Measurements from ENCODE around the gene NAV2. TPM values are rescaled to one million over a fixed set of nuclear protein-coding genes. Genes with fewer than 3 reads are reported as not detected.

The NAV2 gene
- total RNA-seq, 2 experiments from 2014 or later = 0.23 to 0.71 TPM

- Mint-ChIP-seq H3K4me3 (no peak overlapping the region), H3K27me3 (ENCODE audit: low read depth) (peaks cover 2% of the 10 kb centered on the region), H3K36me3 (ENCODE audit: low read depth) (no peaks in the 10 kb centered on the region), H3K9me3 (ENCODE audit: insufficient read depth) (no peaks in the 10 kb centered on the region), H3K27ac (no peak overlapping the region), H3K4me1 (ENCODE audit: low read depth) (no peaks in the 10 kb centered on the region)
- ChIA-PET CTCF (no interaction called here), POLR2A (interaction anchor here (0.8 kb wide), 1 partner anchor 1655 kb away, joined by 3 read pairs; no protein-coding TSS in a partner anchor)
- DNase-seq (no peak), ATAC-seq (no peak)
Measured at GRCh38 chr11:19691815-19692500, 20.7 kb upstream of the NAV2 start.

- H3K4me3 Mint-ChIP-seq = no peak overlapping the region
- DNase-seq = no peak
- CTCF ChIA-PET = no interaction called here
- H3K4me1 Mint-ChIP-seq (ENCODE audit: low read depth) = no peaks in the 10 kb centered on the region
- H3K27me3 Mint-ChIP-seq (ENCODE audit: low read depth) = no peaks in the 10 kb centered on the region
- ATAC-seq = no peak
- H3K36me3 Mint-ChIP-seq (ENCODE audit: low read depth) = no peaks in the 10 kb centered on the region
- no peak overlapping the region for H3K27ac Mint-ChIP-seq
- H3K9me3 Mint-ChIP-seq (ENCODE audit: insufficient read depth) = no peaks in the 10 kb centered on the region
- POLR2A ChIA-PET = no interaction called here
Measured at GRCh38 chr11:19693146-19693545, 19.5 kb upstream of the NAV2 start.

GRCh38 chr11:19694796-19695345 is 17.8 kb upstream of the NAV2 start:
- H3K4me3 Mint-ChIP-seq = no peak overlapping the region
- no peaks in the 10 kb centered on the region for H3K4me1 Mint-ChIP-seq (ENCODE audit: low read depth)
- H3K27ac Mint-ChIP-seq = no peak overlapping the region
- peaks cover 2% of the 10 kb centered on the region for H3K27me3 Mint-ChIP-seq (ENCODE audit: low read depth)
- ATAC-seq (no peak), DNase-seq (no peak)
- no peaks in the 10 kb centered on the region for H3K9me3 Mint-ChIP-seq (ENCODE audit: insufficient read depth)
- POLR2A ChIA-PET = no interaction called here
- no peaks in the 10 kb centered on the region for H3K36me3 Mint-ChIP-seq (ENCODE audit: low read depth)
- CTCF ChIA-PET = no interaction called here

GRCh38 chr11:19696073-19696472 is 16.6 kb upstream of the NAV2 start:
- Mint-ChIP-seq H3K4me3 (no peak overlapping the region), H3K27me3 (ENCODE audit: low read depth) (peaks cover 2% of the 10 kb centered on the region)

GRCh38 chr11:19696904-19697303 is 15.7 kb upstream of the NAV2 start:
- no peaks in the 10 kb centered on the region for H3K36me3 Mint-ChIP-seq (ENCODE audit: low read depth)
- no peak for ATAC-seq
- no peak overlapping the region for H3K27ac Mint-ChIP-seq
- POLR2A ChIA-PET = no interaction called here
- peaks cover 4% of the 10 kb centered on the region for H3K27me3 Mint-ChIP-seq (ENCODE audit: low read depth)
- H3K4me1 Mint-ChIP-seq (ENCODE audit: low read depth) = no peaks in the 10 kb centered on the region
- CTCF ChIA-PET = no interaction called here
- DNase-seq = no peak
- no peaks in the 10 kb centered on the region for H3K9me3 Mint-ChIP-seq (ENCODE audit: insufficient read depth)
- H3K4me3 Mint-ChIP-seq = no peak overlapping the region

More at GRCh38 chr11:19696073-19696472, 16.6 kb upstream of the NAV2 start:
- ChIA-PET CTCF (no interaction called here), POLR2A (no interaction called here)
- no peaks in the 10 kb centered on the region for H3K4me1 Mint-ChIP-seq (ENCODE audit: low read depth)
- DNase-seq (no peak), ATAC-seq (no peak)
- no peaks in the 10 kb centered on the region for H3K9me3 Mint-ChIP-seq (ENCODE audit: insufficient read depth)
- H3K27ac Mint-ChIP-seq = no peak overlapping the region
- no peaks in the 10 kb centered on the region for H3K36me3 Mint-ChIP-seq (ENCODE audit: low read depth)

GRCh38 chr11:19697721-19698121 is 14.9 kb upstream of the NAV2 start:
- CTCF ChIA-PET = no interaction called here
- POLR2A ChIA-PET = no interaction called here
- no peak overlapping the region for H3K27ac Mint-ChIP-seq

GRCh38 chr11:19698493-19699292 is 13.9 kb upstream of the NAV2 start:
- Mint-ChIP-seq H3K36me3 (ENCODE audit: low read depth) (no peaks in the 10 kb centered on the region), H3K9me3 (ENCODE audit: insufficient read depth) (no peaks in the 10 kb centered on the region), H3K27ac (no peak overlapping the region), H3K27me3 (ENCODE audit: low read depth) (peaks cover 9% of the 10 kb centered on the region), H3K4me1 (ENCODE audit: low read depth) (no peaks in the 10 kb centered on the region), H3K4me3 (no peak overlapping the region)
- no peak for DNase-seq
- POLR2A ChIA-PET = no interaction called here
- no peak for ATAC-seq
- CTCF ChIA-PET = no interaction called here

More at GRCh38 chr11:19697721-19698121, 14.9 kb upstream of the NAV2 start:
- ATAC-seq (no peak), DNase-seq (no peak)
- no peaks in the 10 kb centered on the region for H3K36me3 Mint-ChIP-seq (ENCODE audit: low read depth)
- no peak overlapping the region for H3K4me3 Mint-ChIP-seq
- H3K9me3 Mint-ChIP-seq (ENCODE audit: insufficient read depth) = no peaks in the 10 kb centered on the region
- H3K27me3 Mint-ChIP-seq (ENCODE audit: low read depth) = peaks cover 9% of the 10 kb centered on the region
- H3K4me1 Mint-ChIP-seq (ENCODE audit: low read depth) = no peaks in the 10 kb centered on the region

GRCh38 chr11:19701421-19701820 is 11.2 kb upstream of the NAV2 start:
- Mint-ChIP-seq H3K27me3 (ENCODE audit: low read depth) (peaks cover 15% of the 10 kb centered on the region), H3K4me1 (ENCODE audit: low read depth) (no peaks in the 10 kb centered on the region), H3K9me3 (ENCODE audit: insufficient read depth) (no peaks in the 10 kb centered on the region), H3K4me3 (no peak overlapping the region), H3K36me3 (ENCODE audit: low read depth) (no peaks in the 10 kb centered on the region), H3K27ac (no peak overlapping the region)
- ChIA-PET POLR2A (no interaction called here), CTCF (no interaction called here)
- ATAC-seq = no peak
- DNase-seq = no peak

- Mint-ChIP-seq H3K9me3 (ENCODE audit: insufficient read depth) (no peaks in the 10 kb centered on the region), H3K4me3 (no peak overlapping the region), H3K27ac (no peak overlapping the region), H3K27me3 (ENCODE audit: low read depth) (peaks cover 15% of the 10 kb centered on the region), H3K4me1 (ENCODE audit: low read depth) (no peaks in the 10 kb centered on the region), H3K36me3 (ENCODE audit: low read depth) (no peaks in the 10 kb centered on the region)
- DNase-seq = no peak
- ChIA-PET CTCF (no interaction called here), POLR2A (no interaction called here)
- no peak for ATAC-seq
Measured at GRCh38 chr11:19702620-19703019, 10.0 kb upstream of the NAV2 start.

- no peak for ATAC-seq
- no peak for DNase-seq
- ChIA-PET CTCF (no interaction called here), POLR2A (no interaction called here)
- Mint-ChIP-seq H3K4me1 (ENCODE audit: low read depth) (no peaks in the 10 kb centered on the region), H3K9me3 (ENCODE audit: insufficient read depth) (no peaks in the 10 kb centered on the region), H3K36me3 (ENCODE audit: low read depth) (no peaks in the 10 kb centered on the region), H3K4me3 (no peak overlapping the region), H3K27ac (no peak overlapping the region), H3K27me3 (ENCODE audit: low read depth) (peaks cover 15% of the 10 kb centered on the region)
Measured at GRCh38 chr11:19703211-19703610, 9.4 kb upstream of the NAV2 start.

- H3K4me1 Mint-ChIP-seq (ENCODE audit: low read depth) = no peaks in the 10 kb centered on the region
- H3K4me3 Mint-ChIP-seq = no peak overlapping the region
- H3K9me3 Mint-ChIP-seq (ENCODE audit: insufficient read depth) = no peaks in the 10 kb centered on the region
- ChIA-PET CTCF (no interaction called here), POLR2A (no interaction called here)
- H3K27me3 Mint-ChIP-seq (ENCODE audit: low read depth) = peaks cover 13% of the 10 kb centered on the region
- H3K27ac Mint-ChIP-seq = no peak overlapping the region
- H3K36me3 Mint-ChIP-seq (ENCODE audit: low read depth) = no peaks in the 10 kb centered on the region
- no peak for ATAC-seq
- no peak for DNase-seq
Measured at GRCh38 chr11:19704213-19704612, 8.4 kb upstream of the NAV2 start.

GRCh38 chr11:19705936-19706335 is 6.7 kb upstream of the NAV2 start:
- CTCF ChIA-PET = no interaction called here
- Mint-ChIP-seq H3K4me3 (no peak overlapping the region), H3K9me3 (ENCODE audit: insufficient read depth) (no peaks in the 10 kb centered on the region), H3K27ac (no peak overlapping the region), H3K27me3 (ENCODE audit: low read depth) (peaks cover 21% of the 10 kb centered on the region), H3K36me3 (ENCODE audit: low read depth) (no peaks in the 10 kb centered on the region), H3K4me1 (ENCODE audit: low read depth) (no peaks in the 10 kb centered on the region)
- DNase-seq (no peak), ATAC-seq (no peak)
- POLR2A ChIA-PET = interaction anchor here (0.7 kb wide), 1 partner anchor 145 kb away, joined by 3 read pairs; no protein-coding TSS in a partner anchor
